Esophagus squamous epithelium (tissue), 5 donors: ENCODE measurements around the gene AP5Z1. TPM values are rescaled to one million over a fixed set of nuclear protein-coding genes. Genes with fewer than 3 reads are reported as not detected.

Source experiments
- DNase-seq: peaks from one replicate; lab custom pipeline; 2025; lab: John Stamatoyannopoulos, UW
- H3K27ac ChIP-seq, 4 donors: fragments of 200-600 bp; sonication (generic); one replicate each; pipeline ENCODE4 v1.5.1; 2016 to 2019; ENCODE audit warnings: mild to moderate bottlenecking in 1 of 4
- H3K27me3 ChIP-seq, 4 donors: fragments of 200-600 bp; sonication (generic); 1 replicate in 3 of 4; 2 replicates in 1 of 4; pipeline versions ENCODE4 v1.5.1 to v1.6.0; 2017 to 2021; ENCODE audit warnings: antibody characterized with exemption in 1 of 4
- H3K36me3 ChIP-seq, 3 donors: fragments of 200-600 bp; sonication (generic); one replicate each; pipeline ENCODE4 v1.5.1; 2016 to 2019
- H3K4me1 ChIP-seq, 3 donors: fragments of 200-600 bp; sonication (generic); one replicate each; pipeline ENCODE4 v1.5.1; 2017 to 2019
- H3K4me3 ChIP-seq, 4 donors: fragments of 200-600 bp; sonication (generic); 1 replicate in 3 of 4; 2 replicates in 1 of 4; pipeline ENCODE4 v1.5.1; 2016 to 2019; ENCODE audit warnings: mild to moderate bottlenecking in 2 of 4, moderate library complexity in 1 of 4
- H3K9me3 ChIP-seq, 3 donors: fragments of 200-600 bp; sonication (generic); one replicate each; pipeline ENCODE4 v1.5.1; 2016 to 2019
- CTCF ChIP-seq, 6 experiments: fragments of 450-650 bp in 4 of 6; fragments of 200-600 bp in 2 of 6; sonication (generic) in 2 of 6; IDR thresholded peaks; one replicate each; pipeline ENCODE4 v1.5.1; 2016 to 2019; ENCODE audit warnings: antibody characterized with exemption in 6 of 6, mild to moderate bottlenecking in 4 of 6, moderate library complexity in 4 of 6
- POLR2A ChIP-seq, 4 donors: fragments of 450-650 bp; IDR thresholded peaks; one replicate each; pipeline ENCODE4 v1.6.1; 2017; ENCODE audit warnings: antibody characterized with exemption in 4 of 4, mild to moderate bottlenecking in 4 of 4, moderate library complexity in 3 of 4
- WGBS, 2 donors: methylation state at CpG; one replicate each; pipeline ENCODE4 v1.1.5; 2018; 5-methylcytosine and 5-hydroxymethylcytosine counted together
- intact Hi-C: fragments of 100-400 bp; cut with DNase I; formaldehyde crosslinking; loops from one replicate; pipeline ENCODE4 v1.15.0; 2022
- total RNA-seq, 4 donors: library from RNA; depleted of rRNA; stranded (reverse); fragments of >200 nt; gene quantifications; one replicate each; pipeline ENCODE4 v1.1.0, GENCODE V29; 2016
- donor health status: DM: yes; HTN: yes; CAD: no.

The AP5Z1 gene
- total RNA-seq, 4 donors from 2014 or later, result 11.2 to 32.8 (median 23.8) TPM

DNA sequence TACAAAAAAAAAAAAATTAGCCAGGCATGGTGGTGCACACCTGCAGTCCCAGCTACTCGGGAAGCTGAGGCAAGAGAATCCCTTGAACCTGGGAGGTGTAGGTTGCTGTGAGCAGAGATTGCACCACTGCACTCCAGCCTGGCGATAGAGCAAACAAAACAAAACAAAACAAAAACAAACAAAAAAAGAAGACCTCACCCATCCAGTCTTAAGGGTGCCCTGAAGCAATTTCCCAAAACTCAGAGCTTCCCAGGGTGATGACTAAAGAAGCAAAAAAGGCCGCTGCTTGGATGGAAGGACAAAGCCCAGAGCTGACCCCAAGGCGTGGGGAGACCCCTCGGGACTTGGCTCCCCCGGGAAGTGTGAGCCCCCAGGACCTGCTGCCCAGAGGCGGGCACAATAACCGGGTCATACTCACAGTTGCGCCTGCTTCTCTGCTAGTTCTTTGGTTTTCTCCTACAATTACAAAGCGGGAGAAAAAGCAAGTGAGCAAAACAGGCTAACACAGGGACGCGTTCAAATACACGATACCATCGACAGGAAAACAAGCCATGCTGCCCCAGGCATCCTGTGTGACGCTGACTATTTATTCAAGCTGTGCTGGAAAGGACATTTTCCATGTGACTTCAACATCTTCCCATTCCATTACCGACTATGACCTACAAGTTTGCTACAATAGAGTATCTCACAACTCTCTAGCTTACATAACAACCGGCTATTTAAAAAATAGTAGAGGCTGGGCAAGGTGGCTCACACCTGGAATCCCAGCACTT lies 56.5 kb downstream of the AP5Z1 start:
- TF ChIP-seq POLR2A (IDR thresholded peaks at IDR 0.05), result no peak
- no peak for TF ChIP-seq CTCF (IDR thresholded peaks at IDR 0.05)
- H3K27ac ChIP-seq, result no peak overlapping the region
- H3K27me3 ChIP-seq, result no peaks in the 10 kb centered on the region
- peaks cover 0 to 15% (median 0%) of the 10 kb centered on the region in 3 donors for H3K36me3 ChIP-seq
- intact Hi-C loops, result no loop called here
- no peak overlapping the region for H3K4me3 ChIP-seq
- no peaks in the 10 kb centered on the region for H3K4me1 ChIP-seq
- WGBS, 2 donors, result 79 to 81% methylated on average over 13 to 17 of the region's 17 CpGs
- DNase-seq, result no peak
- no peaks in the 10 kb centered on the region for H3K9me3 ChIP-seq

DNA sequence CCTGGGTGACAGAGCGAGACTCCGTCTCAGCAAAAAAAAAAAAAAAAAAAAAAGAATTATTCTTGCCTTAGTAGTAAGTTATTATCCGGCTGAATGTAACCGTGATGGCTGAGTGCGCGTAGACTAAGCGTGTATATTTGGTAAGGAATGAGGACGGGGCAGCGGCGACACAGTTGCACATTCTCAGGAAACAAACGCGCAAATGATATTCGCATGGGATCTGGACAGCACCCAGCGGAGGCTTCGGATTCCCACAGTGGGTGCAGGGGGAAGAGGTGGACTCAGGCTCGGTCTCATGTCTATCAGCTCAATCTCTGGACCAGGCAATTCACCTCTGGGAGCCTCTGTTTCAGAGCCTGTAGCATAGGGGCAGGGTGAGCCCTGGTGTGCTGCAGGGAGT lies 57.3 kb downstream of the AP5Z1 start:
- H3K27me3 ChIP-seq, result no peaks in the 10 kb centered on the region
- no peaks in the 10 kb centered on the region for H3K4me1 ChIP-seq
- no peak overlapping the region for H3K27ac ChIP-seq
- no peaks in the 10 kb centered on the region for H3K9me3 ChIP-seq
- intact Hi-C loops, result no loop called here
- peaks cover 0 to 15% (median 0%) of the 10 kb centered on the region in 3 donors for H3K36me3 ChIP-seq
- TF ChIP-seq POLR2A (IDR thresholded peaks at IDR 0.05) (no peak), CTCF (IDR thresholded peaks at IDR 0.05) (no peak)
- DNase-seq, result no peak
- no peak overlapping the region for H3K4me3 ChIP-seq
- 89 to 92% methylated on average over 15 to 16 of the region's 16 CpGs for WGBS, 2 donors

DNA sequence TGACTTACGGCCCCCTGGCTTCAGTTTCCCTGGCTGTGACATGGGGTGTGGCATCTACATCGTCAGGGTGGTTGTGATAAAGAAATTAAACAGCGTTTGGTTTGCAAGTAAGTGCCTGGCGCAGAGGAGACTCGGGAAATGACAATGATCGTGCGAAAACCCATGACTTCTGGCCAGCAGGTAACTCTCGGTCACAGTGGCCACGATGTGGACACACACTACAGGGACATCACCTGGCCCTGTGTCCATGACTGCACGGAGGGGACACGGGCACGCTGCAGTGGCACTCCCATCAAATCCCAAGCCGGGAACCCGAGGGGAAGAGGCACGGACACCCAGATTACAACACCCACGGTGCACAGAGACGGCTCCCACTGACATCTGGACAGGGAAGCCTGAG lies 57.8 kb downstream of the AP5Z1 start:
- Histone ChIP-seq H3K9me3 (no peaks in the 10 kb centered on the region), H3K4me3 (no peak overlapping the region), H3K36me3 (peaks cover 0 to 15% (median 0%) of the 10 kb centered on the region in 3 donors), H3K27me3 (no peaks in the 10 kb centered on the region), H3K27ac (no peak overlapping the region), H3K4me1 (no peaks in the 10 kb centered on the region)
- TF ChIP-seq POLR2A (IDR thresholded peaks at IDR 0.05), result no peak
- TF ChIP-seq CTCF (IDR thresholded peaks at IDR 0.05), result no peak
- DNase-seq, result no peak
- 77 to 85% methylated on average over 13 to 17 of the region's 17 CpGs for WGBS, 2 donors
- intact Hi-C loops, result no loop called here

GRCh38 chr7:4833691-4834600 lies 58.5 kb downstream of the AP5Z1 start:
- no peaks in the 10 kb centered on the region for H3K27me3 ChIP-seq
- H3K4me1 ChIP-seq, result no peaks in the 10 kb centered on the region
- H3K9me3 ChIP-seq, result no peaks in the 10 kb centered on the region
- intact Hi-C loops, result no loop called here
- TF ChIP-seq POLR2A (IDR thresholded peaks at IDR 0.05), result no peak
- no peak for DNase-seq
- H3K36me3 ChIP-seq, result peaks cover 0 to 15% (median 0%) of the 10 kb centered on the region in 3 donors
- 53 to 84% methylated on average over 5 of the region's 36 CpGs for WGBS, 2 donors
- H3K27ac ChIP-seq, result no peak overlapping the region
- no peak overlapping the region for H3K4me3 ChIP-seq

DNA sequence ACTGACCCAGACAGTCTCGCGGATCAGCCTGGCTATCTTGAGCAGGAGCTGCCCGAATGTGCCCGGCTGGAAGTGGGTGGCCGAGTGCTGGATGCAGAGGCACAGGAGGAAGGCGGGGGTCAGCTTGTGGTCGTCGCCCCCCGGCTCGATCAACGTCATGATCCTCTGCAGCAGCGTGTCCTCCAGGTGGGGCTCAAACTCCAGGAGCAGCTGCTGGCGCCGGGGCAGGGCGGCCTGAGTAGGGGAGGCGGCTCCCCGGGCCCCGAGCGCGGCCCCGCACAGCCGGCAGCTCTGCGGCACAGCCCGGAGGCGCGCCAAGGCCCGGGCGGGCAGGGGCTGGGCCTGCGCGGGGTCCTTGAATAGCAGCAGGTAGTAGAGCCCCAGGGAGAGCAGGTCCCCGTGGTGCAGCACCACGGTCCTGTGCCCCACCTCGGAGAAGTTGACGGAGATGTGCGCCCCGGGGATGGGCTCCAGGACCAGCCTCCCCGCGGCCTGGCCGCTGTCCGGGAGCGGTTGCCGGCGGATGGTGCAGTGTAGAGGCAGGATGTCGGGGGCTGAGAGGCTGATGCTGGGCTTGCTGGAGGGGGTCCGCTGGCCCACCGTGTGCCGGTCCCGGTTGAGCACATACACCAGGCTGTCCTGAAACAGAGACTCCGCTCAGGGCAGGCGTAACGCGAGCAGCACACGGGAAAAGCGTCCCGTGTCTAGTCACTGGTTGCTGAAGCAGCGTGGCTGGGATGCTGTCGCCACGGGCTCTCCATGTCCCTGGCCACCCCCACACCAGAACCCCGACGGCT lies 59.4 kb downstream of the AP5Z1 start:
- no peaks in the 10 kb centered on the region for H3K4me1 ChIP-seq
- peaks cover 0 to 15% (median 0%) of the 10 kb centered on the region in 3 donors for H3K36me3 ChIP-seq
- no peak overlapping the region for H3K27ac ChIP-seq
- DNase-seq, result no peak
- H3K4me3 ChIP-seq, result no peak overlapping the region
- 86 to 100% methylated on average over 4 to 8 of the region's 60 CpGs for WGBS, 2 donors
- no peaks in the 10 kb centered on the region for H3K9me3 ChIP-seq
- H3K27me3 ChIP-seq, result no peaks in the 10 kb centered on the region
- no peak for TF ChIP-seq CTCF (IDR thresholded peaks at IDR 0.05)
- TF ChIP-seq POLR2A (IDR thresholded peaks at IDR 0.05), result no peak
- intact Hi-C loops, result no loop called here
